OCI-LY3 (cell line): ENCODE data around the gene FLNB.

Experiments
- H2AFZ ChIP-seq: fragments of 200-600, 300-600 bp; shearing (Covaris generic); 2 replicates; pipeline ENCODE4 v1.6.0; 2014; ENCODE audit warnings: antibody characterized with exemption, low read depth, low read length
- H3K27ac ChIP-seq: fragments of 200-600, 300-600 bp; sonication (generic); 2 replicates; pipeline ENCODE4 v1.5.1; 2014; ENCODE audit warnings: mild to moderate bottlenecking, low read length, moderate library complexity, mixed read lengths
- H3K27me3 ChIP-seq: fragments of 200-600, 300-600 bp; sonication (generic); 2 replicates; pipeline ENCODE4 v1.6.1; 2014; ENCODE audit warnings: low read depth, low read length, mixed read lengths
- H3K36me3 ChIP-seq: fragments of 200-600, 300-600 bp; sonication (generic); replicated peaks from 2 replicates; pipeline ENCODE3; 2014; ENCODE audit warnings: low read depth, low read length, mixed read lengths
- H3K4me1 ChIP-seq: fragments of 300-600, 200-600 bp; sonication (generic); 2 replicates; pipeline ENCODE4 v1.6.1; 2014; ENCODE audit warnings: low read length, mixed read lengths
- H3K4me2 ChIP-seq: fragments of 200-600, 300-600 bp; sonication (generic); 2 replicates; pipeline ENCODE4 v1.6.1; 2014; ENCODE audit warnings: low read length, mixed read lengths
- H3K4me3 ChIP-seq: fragments of 300-600, 200-600 bp; sonication (generic); 2 replicates; pipeline ENCODE4 v1.5.1; 2014; ENCODE audit warnings: antibody characterized with exemption, mild to moderate bottlenecking, low read length, moderate library complexity
- H3K79me2 ChIP-seq: fragments of 300-600, 200-600 bp; shearing (Covaris generic); 2 replicates; pipeline ENCODE4 v1.6.1; 2014; ENCODE audit warnings: mild to moderate bottlenecking, low read length, mixed read lengths
- H3K9ac ChIP-seq: fragments of 300-600, 200-600 bp; shearing (Covaris generic); 2 replicates; pipeline ENCODE4 v1.6.0; 2014; ENCODE audit warnings: mild to moderate bottlenecking, low read length, moderate library complexity
- H3K9me3 ChIP-seq: fragments of 200-600, 300-600 bp; shearing (Covaris generic); 2 replicates; pipeline ENCODE4 v1.6.1; 2014; ENCODE audit warnings: low read length, mixed read lengths; ENCODE audit not compliant: insufficient read depth
- H4K20me1 ChIP-seq: fragments of 200-600, 300-600 bp; sonication (generic); 2 replicates; pipeline ENCODE4 v1.6.1; 2016; ENCODE audit warnings: low read length, mixed read lengths; ENCODE audit not compliant: insufficient read depth
- CTCF ChIP-seq: fragments of 200-600, 300-600 bp; sonication (generic); IDR thresholded peaks from 2 replicates; pipeline ENCODE4 v1.5.1; 2014; ENCODE audit warnings: antibody characterized with exemption, low read length, low read depth
- EZH2phosphoT487 ChIP-seq: fragments of 200-600 bp; shearing (Covaris generic); IDR thresholded peaks from 2 replicates; pipeline ENCODE4 v1.6.1; 2018; ENCODE audit warnings: antibody characterized with exemption, mixed run types, low read depth

The FLNB gene

GRCh38 chr3:58109752-58110151, 101.5 kb downstream of the FLNB start:
- Histone ChIP-seq H2AFZ (no peak overlapping the region), H4K20me1 (no peaks in the 10 kb centered on the region), H3K4me1 (no peaks in the 10 kb centered on the region), H3K27me3 (no peaks in the 10 kb centered on the region), H3K9ac (no peak overlapping the region), H3K4me2 (no peak overlapping the region), H3K79me2 (no peaks in the 10 kb centered on the region), H3K9me3 (no peaks in the 10 kb centered on the region), H3K4me3 (no peak overlapping the region), H3K27ac (no peak overlapping the region), H3K36me3 (peaks cover 12% of the 10 kb centered on the region)
- TF ChIP-seq EZH2phosphoT487 (no peak), CTCF (no peak)

- Histone ChIP-seq H3K79me2 (no peaks in the 10 kb centered on the region), H3K9ac (no peak overlapping the region), H3K27me3 (no peaks in the 10 kb centered on the region), H4K20me1 (no peaks in the 10 kb centered on the region), H3K4me1 (no peaks in the 10 kb centered on the region), H3K9me3 (no peaks in the 10 kb centered on the region), H3K36me3 (peaks cover 15% of the 10 kb centered on the region), H2AFZ (no peak overlapping the region), H3K4me3 (no peak overlapping the region), H3K27ac (no peak overlapping the region), H3K4me2 (no peak overlapping the region)
- TF ChIP-seq EZH2phosphoT487 (no peak), CTCF (no peak)
These were observed 103.4 kb downstream of the FLNB start for GRCh38 chr3:58111513-58112184.

- H3K9me3 ChIP-seq = no peaks in the 10 kb centered on the region
- H3K79me2 ChIP-seq = no peaks in the 10 kb centered on the region
- H2AFZ ChIP-seq = no peak overlapping the region
- no peak overlapping the region for H3K4me3 ChIP-seq
- no peaks in the 10 kb centered on the region for H4K20me1 ChIP-seq
- TF ChIP-seq CTCF = no peak
- no peak for TF ChIP-seq EZH2phosphoT487
- no peaks in the 10 kb centered on the region for H3K4me1 ChIP-seq
- no peaks in the 10 kb centered on the region for H3K27me3 ChIP-seq
- H3K27ac ChIP-seq = no peak overlapping the region
- H3K4me2 ChIP-seq = no peak overlapping the region
- H3K9ac ChIP-seq = no peak overlapping the region
- peaks cover 15% of the 10 kb centered on the region for H3K36me3 ChIP-seq
These were observed 103.9 kb downstream of the FLNB start for GRCh38 chr3:58112185-58112535.

GRCh38 chr3:58115175-58115574, 107.0 kb downstream of the FLNB start:
- Histone ChIP-seq H3K4me2 (no peak overlapping the region), H2AFZ (no peak overlapping the region), H3K27me3 (no peaks in the 10 kb centered on the region), H3K9me3 (no peaks in the 10 kb centered on the region), H3K4me1 (no peaks in the 10 kb centered on the region), H3K4me3 (no peak overlapping the region), H3K9ac (no peak overlapping the region), H3K27ac (no peak overlapping the region), H3K79me2 (no peaks in the 10 kb centered on the region), H3K36me3 (peaks cover 3% of the 10 kb centered on the region), H4K20me1 (no peaks in the 10 kb centered on the region)
- no peak for TF ChIP-seq EZH2phosphoT487
- no peak for TF ChIP-seq CTCF
